H9 (cell line): ENCODE results near the gene CNN3. TPM values are rescaled to one million over a fixed set of nuclear protein-coding genes. Genes with fewer than 3 reads are reported as not detected.

Source experiments
- DNase-seq: peaks from one replicate; pipeline ENCODE4 v3.0.0-alpha.2; 2017
- H2AFZ ChIP-seq: one replicate; pipeline ENCODE4 v1.6.1; 2013; ENCODE audit warnings: mild to moderate bottlenecking, low read length, control low read depth, moderate library complexity
- H2AK5ac ChIP-seq: 2 replicates; pipeline ENCODE4 v1.6.1; 2013; ENCODE audit warnings: low read length, control low read depth, mixed read lengths; ENCODE audit not compliant: insufficient read length
- H2BK120ac ChIP-seq: one replicate; pipeline ENCODE4 v1.6.1; 2013; ENCODE audit warnings: low read depth, mild to moderate bottlenecking, low read length, control low read depth, inconsistent platforms; ENCODE audit not compliant: poor library complexity, severe bottlenecking
- H2BK12ac ChIP-seq: 2 replicates; pipeline ENCODE4 v1.6.1; 2013; ENCODE audit warnings: low read length, control low read depth, mixed read lengths, low read depth; ENCODE audit not compliant: insufficient read length
- H2BK15ac ChIP-seq: 2 replicates; pipeline ENCODE4 v1.6.1; 2013; ENCODE audit warnings: low read depth, low read length, control low read depth
- H2BK20ac ChIP-seq: one replicate; pipeline ENCODE4 v1.6.1; 2013; ENCODE audit warnings: low read depth, mild to moderate bottlenecking, low read length, control low read depth, inconsistent platforms; ENCODE audit not compliant: poor library complexity, severe bottlenecking
- H2BK5ac ChIP-seq: 2 replicates; pipeline ENCODE4 v1.6.1; 2013; ENCODE audit warnings: low read length, control low read depth, mixed read lengths; ENCODE audit not compliant: insufficient read length
- H3K14ac ChIP-seq: 2 replicates; pipeline ENCODE4 v1.6.1; 2013; ENCODE audit warnings: low read length, control low read depth; ENCODE audit not compliant: insufficient read depth
- H3K18ac ChIP-seq: 2 replicates; pipeline ENCODE4 v1.6.1; 2013; ENCODE audit warnings: low read depth, mild to moderate bottlenecking, mixed read lengths, low read length, control low read depth; ENCODE audit not compliant: insufficient read length
- H3K23ac ChIP-seq: 2 replicates; pipeline ENCODE4 v1.6.1; 2013; ENCODE audit warnings: low read length, control low read depth, mixed read lengths, low read depth; ENCODE audit not compliant: insufficient read length
- H3K23me2 ChIP-seq: 2 replicates; pipeline ENCODE4 v1.6.1; 2013; ENCODE audit warnings: low read depth, mild to moderate bottlenecking, mixed read lengths, low read length, control low read depth; ENCODE audit not compliant: insufficient read length, poor library complexity, severe bottlenecking
- H3K27ac ChIP-seq: 2 replicates; pipeline ENCODE4 v1.5.1; 2013; ENCODE audit warnings: low read length, control low read depth, mixed read lengths, low read depth; ENCODE audit not compliant: insufficient read length
- H3K27me3 ChIP-seq: 2 replicates; pipeline ENCODE4 v1.6.1; 2013; ENCODE audit warnings: low read length, control low read depth, inconsistent platforms; ENCODE audit not compliant: insufficient read depth
- H3K4ac ChIP-seq: 2 replicates; pipeline ENCODE4 v1.6.1; 2013; ENCODE audit warnings: low read depth, mild to moderate bottlenecking, control low read depth, inconsistent platforms, low read length, moderate library complexity
- H3K4me1 ChIP-seq: 2 replicates; pipeline ENCODE4 v1.6.1; 2013; ENCODE audit warnings: low read length, control low read depth, inconsistent platforms; ENCODE audit not compliant: insufficient read depth
- H3K4me2 ChIP-seq: 2 replicates; pipeline ENCODE4 v1.6.1; 2013; ENCODE audit warnings: low read length, control low read depth, mixed read lengths; ENCODE audit not compliant: insufficient read length, insufficient read depth
- H3K56ac ChIP-seq: 2 replicates; pipeline ENCODE4 v1.6.1; 2013; ENCODE audit warnings: low read depth, mild to moderate bottlenecking, mixed read lengths, low read length, control low read depth; ENCODE audit not compliant: insufficient read length
- H3K79me1 ChIP-seq: 2 replicates; pipeline ENCODE4 v1.6.1; 2013; ENCODE audit warnings: low read depth, mild to moderate bottlenecking, moderate library complexity, low read length, control low read depth, inconsistent platforms; ENCODE audit not compliant: insufficient read depth, poor library complexity, severe bottlenecking
- H3K79me2 ChIP-seq: 2 replicates; pipeline ENCODE4 v1.6.1; 2013; ENCODE audit warnings: low read length, control low read depth, inconsistent platforms; ENCODE audit not compliant: insufficient read depth
- H3K9ac ChIP-seq: 2 replicates; pipeline ENCODE4 v1.6.1; 2013; ENCODE audit warnings: low read length, control low read depth, mixed read lengths; ENCODE audit not compliant: insufficient read length; ENCODE audit errors: extremely low read depth
- H3K9me3 ChIP-seq: one replicate; pipeline ENCODE4 v1.6.1; 2013; ENCODE audit warnings: low read depth, low read length, inconsistent platforms; ENCODE audit not compliant: control insufficient read depth
- H3T11ph ChIP-seq: one replicate; pipeline ENCODE4 v1.6.1; 2013; ENCODE audit warnings: mild to moderate bottlenecking, low read length, control low read depth, inconsistent platforms
- H4K20me1 ChIP-seq: one replicate; pipeline ENCODE4 v1.6.1; 2013; ENCODE audit not compliant: control insufficient read depth, insufficient read length, insufficient read depth
- H4K5ac ChIP-seq: 2 replicates; pipeline ENCODE4 v1.6.1; 2013; ENCODE audit warnings: low read depth, mild to moderate bottlenecking, mixed read lengths, low read length, control low read depth; ENCODE audit not compliant: insufficient read length
- H4K8ac ChIP-seq: replicated peaks from 2 replicates; pipeline ENCODE4 v1.6.1; 2013; ENCODE audit warnings: low read length, control low read depth, mixed read lengths, low read depth; ENCODE audit not compliant: insufficient read length
- H4K91ac ChIP-seq: 2 replicates; pipeline ENCODE4 v1.6.1; 2013; ENCODE audit warnings: low read depth, mild to moderate bottlenecking, moderate library complexity, mixed read lengths, low read length, control low read depth; ENCODE audit not compliant: insufficient read length
- H3K27ac Mint-ChIP-seq, 3 experiments: 2 replicates in 2 of 3; 3 replicates in 1 of 3; pipeline ENCODE4 v1.8.0; 2020 to 2021; ENCODE audit warnings: mixed read lengths in 3 of 3, mild to moderate bottlenecking in 1 of 3, moderate library complexity in 1 of 3
- H3K27me3 Mint-ChIP-seq: 2 replicates; pipeline ENCODE4 v1.8.0; 2021; ENCODE audit warnings: low read depth, mild to moderate bottlenecking, moderate library complexity, mixed read lengths
- H3K36me3 Mint-ChIP-seq, 3 experiments: 2 replicates in 2 of 3; 3 replicates in 1 of 3; pipeline ENCODE4 v1.8.0; 2020 to 2021; ENCODE audit warnings: low read depth in 3 of 3, mixed read lengths in 3 of 3; ENCODE audit not compliant: insufficient read depth in 1 of 3
- H3K4me1 Mint-ChIP-seq, 2 experiments: 2 replicates each; pipeline ENCODE4 v1.8.0; 2020; ENCODE audit warnings: mixed read lengths in 2 of 2
- H3K4me3 Mint-ChIP-seq, 2 experiments: 2 replicates in 1 of 2; 3 replicates in 1 of 2; pipeline ENCODE4 v1.8.0; 2020 to 2021; ENCODE audit warnings: mild to moderate bottlenecking in 2 of 2, mixed read lengths in 2 of 2, moderate library complexity in 1 of 2
- H3K9me3 Mint-ChIP-seq, 2 experiments: 2 replicates in 1 of 2; 3 replicates in 1 of 2; pipeline ENCODE4 v1.8.0; 2020; ENCODE audit warnings: mild to moderate bottlenecking in 2 of 2, mixed read lengths in 2 of 2, moderate library complexity in 1 of 2
- CTCF ChIP-seq: fragments of 200-600 bp; sonication (generic); conservative IDR thresholded peaks from 3 replicates; pipeline ENCODE4 v1.8.0; 2021; ENCODE audit warnings: antibody characterized with exemption, mild to moderate bottlenecking
- WGBS: extraction: QIAGEN DNeasy Blood & Tissue Kit; methylation state at CpG from one replicate; pipeline ENCODE4 v1.1.7; 2013; ENCODE audit warnings: missing lambda C conversion rate, low lambda C conversion rate, mixed read lengths; ENCODE audit not compliant: insufficient read length; ENCODE audit errors: extremely low coverage; 5-methylcytosine and 5-hydroxymethylcytosine counted together
- total RNA-seq: library from RNA; stranded (reverse); gene quantifications from 2 replicates; pipeline ENCODE4 v1.2.1, GENCODE V29; 2021

The CNN3 gene
- total RNA-seq, 1 experiment from 2014 or later: 279 TPM

- Mint-ChIP-seq H3K27me3 (no peaks in the 10 kb centered on the region), H3K4me3 (no peak overlapping the region), H3K4me1 (peaks cover 4 to 6% of the 10 kb centered on the region in 2 experiments), H3K27ac (no peak overlapping the region), H3K9me3 (no peaks in the 10 kb centered on the region), H3K36me3 (no peaks in the 10 kb centered on the region; a peak in 1 of 7 replicates)
- no peaks in the 10 kb centered on the region for H4K20me1 ChIP-seq
- no peak overlapping the region for H3K18ac ChIP-seq
- no peak overlapping the region for H2BK5ac ChIP-seq
- TF ChIP-seq CTCF: no peak
- no peaks in the 10 kb centered on the region for H3K79me2 ChIP-seq
- H3K9ac ChIP-seq: no peak overlapping the region
- H3K23ac ChIP-seq: no peak overlapping the region
- H3K9me3 ChIP-seq: no peaks in the 10 kb centered on the region
- no peak overlapping the region for H3K4me2 ChIP-seq
- H3K56ac ChIP-seq: no peak overlapping the region
- no peak overlapping the region for H4K91ac ChIP-seq
- no peak overlapping the region for H2BK12ac ChIP-seq
- H2BK20ac ChIP-seq: no peak overlapping the region
- no peak overlapping the region for H3K4ac ChIP-seq
- H3T11ph ChIP-seq: no peak overlapping the region
- no peak overlapping the region for H3K27ac ChIP-seq
- no peak overlapping the region for H4K5ac ChIP-seq
- H3K4me1 ChIP-seq: no peaks in the 10 kb centered on the region; the same call in 1 of the 2 replicates
- no peak overlapping the region for H2AFZ ChIP-seq
- no peaks in the 10 kb centered on the region for H3K79me1 ChIP-seq
- WGBS: no CpG with 5 or more reads among the region's 3 CpGs
- no peak for DNase-seq
- no peak overlapping the region for H2AK5ac ChIP-seq
- no peak overlapping the region for H4K8ac ChIP-seq
- H2BK15ac ChIP-seq: no peak overlapping the region
- H2BK120ac ChIP-seq: no peak overlapping the region
- H3K14ac ChIP-seq: no peak overlapping the region
- no peaks in the 10 kb centered on the region for H3K27me3 ChIP-seq
- H3K23me2 ChIP-seq: peaks cover 3% of the 10 kb centered on the region
These were observed 70.0 kb downstream of the CNN3 start for GRCh38 chr1:94856868-94857267.
